Natural killer cell treated with Interleukin-12 subunit alpha and Interleukin-12 subunit beta and Interleukin-15 and Interleukin-18, amount 100 ng/mL, for 72 hours (primary cell): Measurements from ENCODE around the gene MBNL2. TPM values are rescaled to one million over a fixed set of nuclear protein-coding genes. Genes with fewer than 3 reads are reported as not detected.

Experiments
- ATAC-seq, 2 donors: fragments of 150-1000 bp; cut with Tn5 transposase in 1 of 2; sonication (Bioruptor Pico), chemical (Tn5 transposase) in 1 of 2; 2 replicates each; pipeline ENCODE4 v1.10.0; 2021
- DNase-seq: peaks from one replicate; pipeline ENCODE4 v3.0.0; 2022; ENCODE audit warnings: low spot score
- H3K27ac Mint-ChIP-seq, 2 donors: 1 replicate in 1 of 2; 2 replicates in 1 of 2; pipeline ENCODE4 v1.8.0; 2022; ENCODE audit warnings: mixed read lengths in 2 of 2, mild to moderate bottlenecking in 1 of 2, moderate library complexity in 1 of 2
- H3K27me3 Mint-ChIP-seq, 2 donors: 1 replicate in 1 of 2; 2 replicates in 1 of 2; pipeline ENCODE4 v1.8.0; 2022; ENCODE audit warnings: mixed read lengths in 2 of 2
- H3K36me3 Mint-ChIP-seq: one replicate; pipeline ENCODE4 v1.8.0; 2022; ENCODE audit warnings: mixed read lengths
- H3K4me1 Mint-ChIP-seq, 2 donors: 1 replicate in 1 of 2; 2 replicates in 1 of 2; pipeline ENCODE4 v1.8.0; 2022; ENCODE audit warnings: low read depth in 2 of 2, mixed read lengths in 2 of 2, mild to moderate bottlenecking in 1 of 2
- H3K4me3 Mint-ChIP-seq: one replicate; pipeline ENCODE4 v1.8.0; 2022; ENCODE audit warnings: mixed read lengths
- H3K9me3 Mint-ChIP-seq: 2 replicates; pipeline ENCODE4 v1.8.0; 2022; ENCODE audit warnings: mixed read lengths
- total RNA-seq, 2 donors: library from RNA; stranded (reverse); gene quantifications; one replicate each; pipeline ENCODE4 v1.2.3, GENCODE V29; 2022

Gene MBNL2
- total RNA-seq, 2 donors from 2014 or later = 13.0 to 15.6 TPM

DNA sequence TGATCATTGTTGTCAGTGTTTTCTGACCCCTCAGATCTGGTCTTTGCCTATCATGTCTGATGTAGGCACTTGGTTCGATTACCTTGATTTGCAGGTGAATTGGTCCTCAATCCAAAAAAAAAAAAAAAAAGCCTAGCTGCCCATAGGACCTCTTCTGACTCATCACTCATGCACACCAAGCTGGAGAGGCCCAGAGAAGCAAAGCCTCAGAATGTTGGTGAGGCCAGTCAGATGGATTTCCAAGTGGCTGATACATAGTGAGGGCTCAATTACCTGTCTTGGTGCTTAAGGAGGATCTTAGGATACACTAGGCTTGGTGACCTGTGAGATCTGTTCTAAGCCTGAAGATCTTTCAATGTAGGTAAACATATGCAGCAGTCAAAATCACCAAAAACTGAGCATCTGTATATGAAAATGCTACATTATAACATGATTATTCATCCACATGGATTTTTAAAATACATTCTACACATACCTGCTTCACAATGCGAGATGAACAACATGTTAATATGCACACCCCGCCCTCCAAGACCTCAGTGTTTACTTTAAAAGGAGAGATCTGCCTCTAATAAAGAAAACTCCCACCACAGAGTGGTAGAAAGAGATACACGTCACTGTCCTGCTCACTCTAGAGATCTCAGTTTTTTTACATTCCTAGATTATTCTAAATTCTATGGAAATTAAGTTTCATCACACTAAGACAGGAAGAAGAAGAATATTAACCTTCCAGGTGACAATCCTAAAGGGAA is 132.0 kb downstream of the MBNL2 start:
- no peaks in the 10 kb centered on the region for H3K36me3 Mint-ChIP-seq
- H3K4me1 Mint-ChIP-seq = no peaks in the 10 kb centered on the region
- H3K27ac Mint-ChIP-seq = no peak overlapping the region
- no peaks in the 10 kb centered on the region for H3K9me3 Mint-ChIP-seq
- ATAC-seq = no peak
- no peak for DNase-seq
- no peaks in the 10 kb centered on the region for H3K27me3 Mint-ChIP-seq
- H3K4me3 Mint-ChIP-seq = no peak overlapping the region

DNA sequence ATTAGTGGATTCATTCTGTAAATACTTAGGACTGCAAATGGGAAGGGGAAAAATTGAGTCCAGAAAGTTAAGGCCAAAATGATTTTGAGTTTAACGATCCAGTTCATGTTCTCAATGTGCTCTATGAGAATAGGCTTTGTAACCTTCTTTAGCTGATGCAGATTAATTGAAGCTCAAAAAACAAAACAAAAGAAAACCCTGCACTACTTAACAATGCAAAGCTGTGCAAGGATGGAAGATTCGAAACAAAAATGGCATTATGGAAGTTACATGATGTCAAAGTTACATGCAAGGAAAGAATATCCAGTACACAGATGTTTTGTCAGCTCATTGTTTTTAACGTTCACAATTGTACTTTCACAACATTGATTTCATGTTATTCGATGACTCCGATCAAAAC is 132.7 kb downstream of the MBNL2 start:
- Mint-ChIP-seq H3K4me3 (no peak overlapping the region), H3K36me3 (no peaks in the 10 kb centered on the region), H3K27ac (no peak overlapping the region)

DNA sequence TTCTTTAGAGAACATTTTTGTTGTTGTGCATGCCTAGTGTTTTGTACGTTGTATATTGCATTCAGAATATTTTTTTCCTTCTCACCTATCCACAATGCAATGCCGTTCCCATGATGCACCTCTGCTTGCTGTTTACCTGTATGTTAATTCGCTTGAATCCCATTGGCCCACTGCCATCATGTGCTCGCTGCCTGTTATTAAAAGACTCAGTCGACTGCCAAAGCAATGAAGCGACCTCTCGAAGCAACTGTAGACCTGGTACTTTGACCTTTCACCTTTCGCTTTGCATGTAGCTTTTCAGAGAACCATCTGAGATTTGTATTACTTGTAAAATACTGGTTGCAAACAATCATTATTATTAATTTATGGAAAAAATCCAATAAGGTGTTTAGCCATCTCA is 134.5 kb downstream of the MBNL2 start:
- ATAC-seq (no peak), DNase-seq (no peak)
- H3K36me3 Mint-ChIP-seq = no peaks in the 10 kb centered on the region
- H3K9me3 Mint-ChIP-seq = no peaks in the 10 kb centered on the region
- peaks cover 0 to 9% of the 10 kb centered on the region in 2 donors for H3K4me1 Mint-ChIP-seq
- H3K4me3 Mint-ChIP-seq = no peak overlapping the region
- H3K27me3 Mint-ChIP-seq = no peaks in the 10 kb centered on the region
- no peak overlapping the region for H3K27ac Mint-ChIP-seq

More for the DNA sequence above, 132.7 kb downstream of the MBNL2 start:
- ATAC-seq = no peak
- Mint-ChIP-seq H3K27me3 (no peaks in the 10 kb centered on the region), H3K4me1 (peaks cover 0 to 3% of the 10 kb centered on the region in 2 donors), H3K9me3 (no peaks in the 10 kb centered on the region)
- no peak for DNase-seq

DNA sequence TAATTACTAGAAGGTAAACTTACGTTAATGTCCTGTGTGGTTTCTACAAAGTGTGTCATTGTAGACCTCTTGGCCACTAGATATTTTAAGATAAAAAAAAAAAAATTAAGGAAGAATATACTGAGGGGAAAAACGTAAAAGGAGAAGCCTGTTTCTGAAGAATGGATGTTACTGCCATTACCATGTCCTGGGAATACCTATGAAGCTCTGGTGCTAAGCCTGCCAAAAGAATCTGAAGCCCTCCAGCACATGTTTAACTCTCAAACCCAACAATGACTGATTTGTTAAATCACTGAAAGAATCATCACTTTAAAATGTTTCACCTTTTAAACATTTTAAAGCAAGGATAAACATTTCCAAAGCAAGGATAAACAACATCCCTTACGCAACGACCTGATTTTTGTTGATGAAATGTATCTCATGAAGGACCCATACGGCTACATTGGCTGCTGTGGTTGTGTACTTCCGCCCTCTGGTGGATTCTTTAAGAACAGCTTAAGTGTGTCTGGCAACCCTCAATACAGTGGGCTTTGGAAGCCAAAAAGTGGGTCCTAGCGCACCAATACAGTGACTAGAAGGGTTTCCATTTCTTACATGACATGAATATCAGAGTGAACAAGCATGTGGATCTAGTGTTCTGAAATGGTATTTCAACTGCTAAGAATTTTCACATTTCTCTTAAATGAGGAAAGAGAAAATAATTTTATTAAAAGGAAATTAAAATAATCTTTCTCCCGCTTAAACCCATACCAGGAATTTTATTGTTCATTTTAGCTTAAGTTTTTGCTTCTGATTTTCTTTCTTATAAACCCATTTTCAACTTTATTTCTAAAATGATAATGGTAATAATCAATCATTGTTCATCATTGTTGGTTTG is 137.3 kb downstream of the MBNL2 start:
- ATAC-seq (peak; percentile 81 to 86), DNase-seq (peak; percentile 62)
- H3K27me3 Mint-ChIP-seq = no peaks in the 10 kb centered on the region
- H3K4me1 Mint-ChIP-seq = peaks cover 0 to 9% of the 10 kb centered on the region in 2 donors
- no peaks in the 10 kb centered on the region for H3K36me3 Mint-ChIP-seq
- no peak overlapping the region for H3K27ac Mint-ChIP-seq
- no peak overlapping the region for H3K4me3 Mint-ChIP-seq
- no peaks in the 10 kb centered on the region for H3K9me3 Mint-ChIP-seq

DNA sequence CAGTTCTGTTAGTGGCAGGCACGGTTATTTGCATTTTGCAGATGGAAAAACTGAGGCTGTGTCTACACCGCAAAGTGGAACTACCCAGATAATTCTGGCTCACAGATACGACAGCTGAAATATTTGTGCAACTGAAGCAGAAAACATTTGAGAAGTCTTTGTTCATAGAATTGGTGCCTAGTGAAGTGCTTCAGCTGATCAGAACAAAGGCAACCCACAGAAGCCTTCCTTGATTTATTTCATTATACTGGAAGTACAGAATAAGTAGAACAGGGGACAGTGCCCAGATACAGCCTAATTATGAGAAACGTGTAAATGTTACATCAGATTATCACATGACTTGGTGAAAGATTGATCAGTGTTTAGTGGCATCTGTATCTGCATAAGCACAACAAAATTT is 138.5 kb downstream of the MBNL2 start:
- H3K4me3 Mint-ChIP-seq = no peak overlapping the region
- H3K9me3 Mint-ChIP-seq = no peaks in the 10 kb centered on the region
- H3K36me3 Mint-ChIP-seq = no peaks in the 10 kb centered on the region
- no peak overlapping the region for H3K27ac Mint-ChIP-seq
- DNase-seq (no peak), ATAC-seq (no peak)
- H3K4me1 Mint-ChIP-seq = peaks cover 0 to 9% of the 10 kb centered on the region in 2 donors
- H3K27me3 Mint-ChIP-seq = no peaks in the 10 kb centered on the region

DNA sequence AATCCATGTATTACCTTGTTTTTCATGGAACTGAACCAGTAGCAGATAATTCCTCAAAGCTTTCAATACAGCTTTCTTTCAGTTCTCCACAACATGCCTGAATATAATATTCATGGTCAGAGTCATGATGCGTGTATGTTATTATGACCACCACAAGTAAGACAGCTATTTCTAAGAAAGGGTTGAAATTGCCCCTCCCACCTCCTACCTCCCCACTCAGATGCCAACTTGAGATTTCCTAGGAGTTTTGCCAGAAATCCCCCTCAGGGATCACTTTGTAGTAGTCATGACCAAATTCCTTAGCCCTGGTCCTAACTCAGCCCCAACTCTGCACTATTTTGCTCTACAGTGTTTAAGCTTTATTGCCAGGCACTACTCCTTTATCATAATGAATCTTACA is 141.9 kb downstream of the MBNL2 start:
- no peaks in the 10 kb centered on the region for H3K27me3 Mint-ChIP-seq
- ATAC-seq (no peak), DNase-seq (no peak)
- H3K9me3 Mint-ChIP-seq = no peaks in the 10 kb centered on the region
- no peak overlapping the region for H3K4me3 Mint-ChIP-seq
- no peak overlapping the region for H3K27ac Mint-ChIP-seq
- peaks cover 19 to 24% of the 10 kb centered on the region in 2 donors for H3K4me1 Mint-ChIP-seq
- no peaks in the 10 kb centered on the region for H3K36me3 Mint-ChIP-seq

DNA sequence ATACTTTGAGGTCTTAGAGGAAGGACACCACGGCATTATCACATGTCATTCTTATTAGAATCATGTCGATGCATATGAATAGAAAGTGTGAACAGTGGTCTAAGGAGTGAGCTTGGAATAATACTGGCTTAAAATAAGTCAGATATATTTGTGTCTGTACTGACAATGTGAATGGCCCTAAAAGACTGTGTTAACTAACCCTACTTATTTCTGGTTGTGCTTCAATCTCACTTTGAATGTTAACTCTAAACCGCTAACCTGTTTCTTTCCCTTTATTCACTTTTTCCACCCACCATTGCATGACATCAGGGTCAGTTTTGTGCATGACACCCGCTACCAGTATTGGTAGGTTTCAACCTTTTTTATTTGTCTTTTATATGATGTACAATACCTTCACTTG is 142.7 kb downstream of the MBNL2 start:
- Mint-ChIP-seq H3K4me3 (no peak overlapping the region), H3K9me3 (no peaks in the 10 kb centered on the region), H3K27me3 (no peaks in the 10 kb centered on the region), H3K4me1 (peaks cover 26 to 27% of the 10 kb centered on the region in 2 donors), H3K27ac (no peak overlapping the region), H3K36me3 (no peaks in the 10 kb centered on the region)
- ATAC-seq = no peak
- DNase-seq = no peak

DNA sequence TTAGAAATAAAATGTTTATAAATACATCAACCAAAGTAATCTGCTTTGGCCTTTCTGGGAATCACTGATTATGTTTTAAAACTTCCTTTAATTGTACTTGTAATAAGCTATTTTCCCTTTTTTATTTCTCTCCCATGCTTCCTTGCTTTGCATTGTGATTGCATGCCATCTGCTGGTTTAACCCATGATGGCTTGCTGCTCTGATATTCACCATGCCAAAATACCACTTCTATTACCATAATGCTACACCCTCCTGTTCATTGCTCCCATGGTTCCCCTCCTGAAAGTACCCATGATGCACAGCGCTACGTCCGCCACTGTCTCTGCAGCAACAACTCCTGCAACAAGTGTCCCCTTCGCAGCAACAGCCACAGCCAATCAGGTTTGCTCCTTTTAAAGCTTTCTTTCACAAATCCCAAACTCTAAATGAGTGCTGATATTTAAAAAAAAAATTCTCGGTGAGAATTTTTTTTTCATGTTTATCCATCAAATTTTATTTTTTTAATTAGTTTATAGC is 144.1 kb downstream of the MBNL2 start:
- Mint-ChIP-seq H3K9me3 (no peaks in the 10 kb centered on the region), H3K27ac (peak overlapping the region in 1 of 2 donors; percentile 45), H3K4me1 (peaks cover 23 to 27% of the 10 kb centered on the region in 2 donors), H3K4me3 (no peak overlapping the region), H3K36me3 (no peaks in the 10 kb centered on the region), H3K27me3 (no peaks in the 10 kb centered on the region)
- no peak for ATAC-seq
- DNase-seq = no peak

DNA sequence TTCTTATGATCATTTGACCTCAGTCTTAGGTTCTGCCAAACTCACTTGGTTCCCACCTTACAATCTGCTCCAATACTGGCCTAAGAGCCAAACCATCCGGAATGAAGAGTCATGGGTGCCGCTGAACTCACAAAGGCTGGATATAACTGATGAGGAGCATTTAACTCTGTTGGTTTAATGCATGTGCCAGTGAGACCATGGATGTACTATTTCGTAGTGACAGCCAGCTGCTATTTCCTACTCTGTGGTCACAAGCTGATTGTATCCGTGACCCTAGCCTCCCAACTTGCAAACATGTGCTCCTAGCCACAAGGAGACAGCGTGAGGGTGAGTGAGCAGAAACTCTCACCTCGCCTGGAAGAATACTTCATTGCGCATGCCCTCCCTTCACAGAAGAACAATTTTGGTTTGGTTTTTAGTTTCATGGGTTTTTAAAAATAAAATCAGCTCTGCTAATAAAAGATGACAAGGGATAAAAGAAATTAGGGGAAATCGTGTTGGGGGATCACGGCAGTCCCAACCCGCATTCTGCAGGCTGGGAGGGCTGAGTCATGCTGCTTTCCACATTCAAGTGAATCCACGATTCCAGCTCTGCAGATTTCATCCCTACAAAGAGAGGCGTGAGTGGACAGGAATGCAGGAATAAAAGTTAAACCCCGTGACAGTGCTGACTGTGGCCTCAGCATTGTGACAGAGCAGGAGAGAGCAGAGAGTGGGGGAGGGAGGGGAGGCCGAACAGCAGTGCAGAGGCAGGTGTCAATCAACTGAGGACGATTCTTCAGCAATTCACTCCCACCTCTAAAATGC is 145.1 kb downstream of the MBNL2 start:
- ATAC-seq (peak; percentile 68 to 72), DNase-seq (no peak)
- peak overlapping the region; percentile 45 to 84 for H3K27ac Mint-ChIP-seq
- no peaks in the 10 kb centered on the region for H3K27me3 Mint-ChIP-seq
- no peaks in the 10 kb centered on the region for H3K36me3 Mint-ChIP-seq
- H3K4me1 Mint-ChIP-seq = peaks cover 20 to 27% of the 10 kb centered on the region in 2 donors
- no peaks in the 10 kb centered on the region for H3K9me3 Mint-ChIP-seq
- H3K4me3 Mint-ChIP-seq = no peak overlapping the region

DNA sequence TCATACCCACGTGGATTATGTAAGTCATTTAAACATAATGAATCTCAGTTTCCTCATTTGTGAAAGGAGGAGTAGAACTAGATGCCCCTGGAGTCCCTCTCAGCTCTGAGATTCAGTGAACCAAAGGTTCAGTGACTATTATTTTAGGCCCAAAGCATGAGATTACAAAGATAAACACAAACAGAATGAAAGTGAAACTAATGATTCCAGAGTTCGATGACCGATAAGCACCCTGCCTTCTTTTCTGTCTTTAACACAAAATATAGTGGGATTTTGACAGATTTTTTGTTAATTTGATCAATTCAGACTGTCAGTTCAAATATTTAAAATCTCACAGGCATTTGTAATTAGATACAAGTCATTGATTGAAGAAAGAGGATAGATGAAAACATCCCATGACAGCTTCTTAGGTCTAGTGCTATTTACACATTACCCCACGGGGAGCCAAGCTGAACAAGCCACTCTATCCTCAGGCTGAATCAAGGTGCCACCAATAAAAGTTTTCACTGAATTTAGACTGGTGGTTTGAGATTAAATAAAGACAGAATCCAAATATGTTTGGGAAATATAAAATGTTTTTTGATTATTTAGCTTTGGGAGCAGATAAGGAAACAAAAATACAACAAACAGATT is 147.2 kb downstream of the MBNL2 start:
- peak overlapping the region; percentile 92 for H3K4me3 Mint-ChIP-seq
- H3K27me3 Mint-ChIP-seq = no peaks in the 10 kb centered on the region
- H3K4me1 Mint-ChIP-seq = peaks cover 20 to 27% of the 10 kb centered on the region in 2 donors
- peak; percentile 56 to 66 for ATAC-seq
- peak overlapping the region; percentile 89 to 94 for H3K27ac Mint-ChIP-seq
- no peaks in the 10 kb centered on the region for H3K36me3 Mint-ChIP-seq
- DNase-seq = no peak
- H3K9me3 Mint-ChIP-seq = no peaks in the 10 kb centered on the region

DNA sequence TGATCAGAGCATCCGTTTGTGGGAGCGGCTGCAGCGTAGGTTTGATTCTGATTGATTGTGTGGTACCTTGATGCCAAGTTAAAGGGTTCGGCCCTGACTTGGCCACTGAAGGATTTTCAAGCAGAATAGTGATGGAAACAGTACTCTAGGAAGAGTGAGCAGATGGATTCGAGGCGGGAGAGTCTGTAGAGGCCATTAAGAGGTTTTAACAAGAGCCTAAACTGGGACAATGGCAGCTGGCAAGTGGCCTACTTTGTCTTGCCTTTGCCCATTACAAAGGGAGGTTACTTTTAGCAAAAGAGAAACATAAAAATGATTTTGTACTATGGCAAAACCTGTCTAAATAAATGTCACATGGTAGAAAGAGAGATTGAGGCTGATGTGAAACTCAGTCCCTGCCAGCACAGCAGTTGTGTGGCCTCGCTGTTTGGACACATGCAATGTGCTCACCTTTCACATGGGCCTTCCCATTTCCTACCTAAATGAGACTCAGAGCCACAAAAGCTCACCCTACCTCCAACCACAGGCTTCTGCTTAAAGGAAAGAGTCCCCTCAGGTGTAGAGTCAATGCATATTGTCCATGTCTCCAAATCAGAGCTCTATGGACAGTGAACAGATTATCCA is 149.5 kb downstream of the MBNL2 start:
- no peaks in the 10 kb centered on the region for H3K27me3 Mint-ChIP-seq

DNA sequence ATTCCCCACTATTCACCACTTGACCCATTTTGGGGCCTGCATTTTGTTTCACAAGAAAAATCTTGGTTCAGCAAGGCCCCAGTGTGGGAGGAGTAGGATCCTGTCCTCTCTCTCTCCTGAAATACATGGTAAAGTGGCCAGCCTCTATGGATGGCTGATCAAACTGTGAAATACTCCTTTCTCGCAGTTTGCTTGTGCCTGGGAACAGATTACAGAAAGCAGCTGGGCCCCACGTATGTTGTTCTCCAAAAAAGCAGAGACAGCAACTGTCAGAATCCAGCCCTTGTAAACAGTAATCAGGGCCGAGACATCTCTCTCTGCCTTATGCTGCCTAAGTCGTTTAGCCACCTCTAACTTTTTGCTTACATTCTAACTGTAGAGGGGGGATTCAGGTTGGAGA is 150.8 kb downstream of the MBNL2 start:
- Mint-ChIP-seq H3K9me3 (no peaks in the 10 kb centered on the region), H3K27ac (peak overlapping the region in 1 of 2 donors; percentile 20), H3K36me3 (no peaks in the 10 kb centered on the region), H3K4me3 (no peak overlapping the region), H3K4me1 (peaks cover 12 to 16% of the 10 kb centered on the region in 2 donors), H3K27me3 (no peaks in the 10 kb centered on the region)
- DNase-seq = no peak
- no peak for ATAC-seq

More for the DNA sequence above, 149.5 kb downstream of the MBNL2 start:
- no peaks in the 10 kb centered on the region for H3K9me3 Mint-ChIP-seq
- H3K4me3 Mint-ChIP-seq = no peak overlapping the region
- no peak for DNase-seq
- no peak overlapping the region for H3K27ac Mint-ChIP-seq
- peaks cover 23 to 27% of the 10 kb centered on the region in 2 donors for H3K4me1 Mint-ChIP-seq
- H3K36me3 Mint-ChIP-seq = no peaks in the 10 kb centered on the region
- no peak for ATAC-seq

DNA sequence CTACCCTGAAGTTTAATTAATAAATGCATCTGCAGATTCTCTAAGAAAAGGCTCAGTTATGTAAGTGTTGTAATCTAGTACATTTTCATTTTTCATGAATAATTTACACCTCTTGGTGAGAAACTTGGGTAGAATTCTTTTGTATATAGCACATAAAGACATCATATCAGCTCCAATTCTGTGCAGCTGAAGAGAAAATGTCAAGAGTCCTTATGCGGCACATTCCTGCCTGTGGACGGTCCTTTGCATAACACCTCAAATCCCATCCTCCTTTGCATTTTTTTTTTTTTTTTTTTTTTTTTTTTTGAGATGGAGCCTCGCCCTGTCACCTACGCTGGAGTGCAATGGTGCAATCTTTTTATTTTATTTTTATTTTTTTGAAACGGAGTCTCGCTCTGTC is 151.7 kb downstream of the MBNL2 start:
- ATAC-seq (no peak), DNase-seq (no peak)
- Mint-ChIP-seq H3K4me3 (no peak overlapping the region), H3K27me3 (no peaks in the 10 kb centered on the region), H3K27ac (no peak overlapping the region), H3K9me3 (no peaks in the 10 kb centered on the region), H3K36me3 (no peaks in the 10 kb centered on the region), H3K4me1 (peaks cover 8 to 10% of the 10 kb centered on the region in 2 donors)
